Rectal smooth muscle tissue (tissue), 1 donor: ENCODE data around the gene PCDH20.
"Not testable (repeated sequence)": the region's sequence is repeated elsewhere in the genome, so short reads cannot be mapped to it uniquely, and the experiment has no call there.

Experiments
- H3K27ac ChIP-seq: one replicate; pipeline ENCODE4 v1.7.0; 2013; ENCODE audit warnings: low read depth, low read length, inconsistent platforms
- H3K27me3 ChIP-seq: one replicate; pipeline ENCODE4 v1.7.0; 2013; ENCODE audit warnings: low read length; ENCODE audit not compliant: control insufficient read depth, insufficient read depth
- H3K36me3 ChIP-seq: one replicate; pipeline ENCODE4 v1.7.0; 2013; ENCODE audit warnings: low read length; ENCODE audit not compliant: control insufficient read depth, insufficient read depth
- H3K4me1 ChIP-seq: one replicate; pipeline ENCODE4 v1.7.0; 2013; ENCODE audit warnings: low read length; ENCODE audit not compliant: control insufficient read depth, insufficient read depth
- H3K4me3 ChIP-seq: one replicate; pipeline ENCODE4 v1.7.0; 2013; ENCODE audit warnings: low read length
- H3K9ac ChIP-seq: one replicate; pipeline ENCODE4 v1.7.0; 2013; ENCODE audit warnings: low read length

PCDH20 gene

GRCh38 chr13:61406275-61406674, 9.4 kb downstream of the PCDH20 start:
- no peak overlapping the region for H3K4me3 ChIP-seq
- H3K27me3 ChIP-seq, result no peaks in the 10 kb centered on the region
- H3K9ac ChIP-seq, result no peak overlapping the region
- H3K36me3 ChIP-seq, result no peaks in the 10 kb centered on the region
- no peaks in the 10 kb centered on the region for H3K4me1 ChIP-seq
- H3K27ac ChIP-seq, result no peak overlapping the region

GRCh38 chr13:61396121-61396520, 19.5 kb downstream of the PCDH20 start:
- Histone ChIP-seq H3K27ac (no peak overlapping the region), H3K27me3 (no peaks in the 10 kb centered on the region), H3K36me3 (no peaks in the 10 kb centered on the region), H3K4me3 (no peak overlapping the region), H3K4me1 (no peaks in the 10 kb centered on the region), H3K9ac (no peak overlapping the region)

GRCh38 chr13:61391426-61391825, 24.2 kb downstream of the PCDH20 start:
- no peaks in the 10 kb centered on the region for H3K27me3 ChIP-seq
- H3K4me3 ChIP-seq, result no peak overlapping the region
- H3K4me1 ChIP-seq, result no peaks in the 10 kb centered on the region
- no peak overlapping the region for H3K27ac ChIP-seq
- H3K36me3 ChIP-seq, result no peaks in the 10 kb centered on the region
- no peak overlapping the region for H3K9ac ChIP-seq

- no peaks in the 10 kb centered on the region for H3K36me3 ChIP-seq
- H3K27me3 ChIP-seq, result no peaks in the 10 kb centered on the region
- no peak overlapping the region for H3K4me3 ChIP-seq
- no peak overlapping the region for H3K27ac ChIP-seq
- H3K4me1 ChIP-seq, result no peaks in the 10 kb centered on the region
- H3K9ac ChIP-seq, result no peak overlapping the region
Measured at GRCh38 chr13:61387694-61388093, 28.0 kb downstream of the PCDH20 start.

GRCh38 chr13:61383111-61383510, 32.5 kb downstream of the PCDH20 start:
- Histone ChIP-seq H3K4me3 (no peak overlapping the region), H3K4me1 (no peaks in the 10 kb centered on the region), H3K36me3 (no peaks in the 10 kb centered on the region), H3K27ac (no peak overlapping the region), H3K9ac (no peak overlapping the region), H3K27me3 (no peaks in the 10 kb centered on the region)

GRCh38 chr13:61370520-61370919, 45.1 kb downstream of the PCDH20 start:
- no peak overlapping the region for H3K4me3 ChIP-seq
- no peaks in the 10 kb centered on the region for H3K27me3 ChIP-seq
- H3K4me1 ChIP-seq, result no peaks in the 10 kb centered on the region
- no peak overlapping the region for H3K27ac ChIP-seq
- no peaks in the 10 kb centered on the region for H3K36me3 ChIP-seq
- H3K9ac ChIP-seq, result no peak overlapping the region

GRCh38 chr13:61364690-61365089, 51.0 kb downstream of the PCDH20 start:
- H3K36me3 ChIP-seq, H3K27me3 ChIP-seq, H3K27ac ChIP-seq, H3K9ac ChIP-seq, H3K4me1 ChIP-seq, H3K4me3 ChIP-seq: not testable (repeated sequence)

- H3K4me3 ChIP-seq, result no peak overlapping the region
- no peaks in the 10 kb centered on the region for H3K4me1 ChIP-seq
- H3K27me3 ChIP-seq, result no peaks in the 10 kb centered on the region
- no peak overlapping the region for H3K9ac ChIP-seq
- no peaks in the 10 kb centered on the region for H3K36me3 ChIP-seq
- no peak overlapping the region for H3K27ac ChIP-seq
Measured at GRCh38 chr13:61362522-61362921, 53.1 kb downstream of the PCDH20 start.
